Hematopoietic multipotent progenitor cell treated with erythropoietin and hydrocortisone succinate and interleukin-3 and kit ligand, for 8 days (in vitro differentiated cells): ENCODE data around the gene DLG2.

Experiments
- DNase-seq: peaks from one replicate; pipeline ENCODE4 v3.0.0-alpha.2; 2015

Gene DLG2

DNA sequence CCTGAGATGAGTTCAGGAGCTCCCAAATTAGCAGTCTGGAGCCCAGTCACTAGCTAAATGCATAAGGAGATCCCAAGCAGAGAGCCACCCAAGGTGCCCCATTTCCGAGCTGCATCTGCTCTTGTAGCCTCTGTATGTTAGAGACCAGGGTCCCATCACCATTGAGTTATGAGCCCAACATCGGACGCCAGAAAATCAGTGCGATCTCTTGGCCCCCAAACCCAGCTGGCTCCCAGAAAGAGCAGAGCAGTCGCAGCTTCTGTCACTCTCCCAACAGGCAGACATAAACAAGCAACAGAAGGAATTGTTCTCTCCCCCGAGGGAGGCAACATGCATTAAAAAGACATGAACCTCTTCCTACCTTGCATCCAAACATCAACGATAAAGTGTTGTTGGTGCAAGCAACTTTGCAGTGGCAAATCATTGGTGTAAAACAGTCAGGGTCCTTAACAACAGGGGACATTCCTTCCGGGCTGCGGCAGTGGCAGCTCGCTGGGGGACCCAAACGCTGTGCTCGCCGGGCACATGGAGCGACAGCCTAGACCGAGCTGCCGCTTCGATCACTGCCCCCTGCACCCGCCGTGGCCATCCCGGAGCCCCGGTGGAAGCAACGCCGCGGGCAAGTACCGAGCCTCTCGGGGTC, 907.1 kb downstream of the DLG2 start:
- no peak for DNase-seq

DNA sequence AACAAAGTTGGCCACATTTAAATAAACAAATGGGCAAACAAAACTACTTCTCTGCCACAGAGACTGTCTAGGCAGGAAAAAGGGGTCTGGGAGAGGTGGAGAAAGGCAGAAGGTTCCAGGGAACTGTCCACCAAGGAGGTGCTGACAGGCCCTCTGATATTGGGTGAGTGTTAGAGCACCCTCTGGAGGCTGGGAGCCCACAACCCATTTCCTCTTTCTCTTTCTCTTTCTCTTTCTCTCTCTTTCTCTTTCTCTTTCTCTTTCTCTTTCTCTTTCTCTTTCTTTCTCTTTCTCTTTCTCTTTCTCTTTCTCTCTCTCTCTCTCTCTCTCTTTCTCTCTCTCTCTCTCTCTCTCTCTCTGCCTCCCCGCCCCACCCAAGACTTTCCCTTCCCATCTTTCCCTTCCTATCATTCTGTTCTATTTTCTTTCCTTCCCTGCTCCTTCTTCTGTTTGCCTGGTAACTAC, 912.8 kb downstream of the DLG2 start:
- DNase-seq = peak; percentile 73

- no peak for DNase-seq
Observed at GRCh38 chr11:84691830-84692229, 935.3 kb downstream of the DLG2 start.

GRCh38 chr11:84687433-84687832, 939.7 kb downstream of the DLG2 start:
- DNase-seq = no peak

DNA sequence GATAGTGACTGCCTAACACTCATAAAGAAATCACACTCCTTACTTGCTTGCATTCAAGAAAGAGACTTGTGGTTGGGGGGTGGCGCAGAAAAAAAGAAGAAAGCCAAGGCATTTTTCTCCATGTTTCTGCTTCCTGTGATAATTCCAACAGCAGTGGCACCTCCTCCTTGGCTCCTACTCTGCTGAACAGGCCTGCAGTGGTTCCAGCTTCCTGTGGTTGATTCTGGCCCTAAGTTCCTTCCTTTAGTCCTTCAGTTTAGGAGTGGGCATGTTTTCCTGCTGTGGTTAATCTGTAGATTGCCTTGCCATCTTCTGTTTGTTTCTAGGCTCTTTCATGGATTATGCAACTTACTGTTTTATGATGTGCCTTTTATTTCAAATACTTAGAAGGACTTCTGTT, 940.4 kb downstream of the DLG2 start:
- peak; percentile 7 for DNase-seq

DNA sequence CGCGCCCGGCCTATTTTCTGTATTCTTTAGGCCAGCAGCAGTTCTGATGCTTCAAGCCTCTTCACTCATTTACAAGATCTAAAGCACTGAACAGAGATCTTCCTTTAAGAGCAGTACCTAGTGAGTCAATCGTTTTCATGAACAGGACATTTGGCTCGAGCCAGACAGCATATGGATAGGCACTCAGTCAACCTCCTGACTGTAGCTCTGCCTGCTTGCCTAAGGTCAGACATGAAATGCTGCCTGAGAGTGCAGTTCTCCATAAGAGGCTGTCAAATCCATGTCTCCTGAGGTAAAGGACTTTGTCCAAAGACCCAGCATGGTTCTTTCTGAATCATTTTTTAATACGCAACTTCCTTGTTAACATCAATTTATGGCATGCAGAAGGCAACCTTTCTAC, 941.2 kb downstream of the DLG2 start:
- DNase-seq = no peak

DNA sequence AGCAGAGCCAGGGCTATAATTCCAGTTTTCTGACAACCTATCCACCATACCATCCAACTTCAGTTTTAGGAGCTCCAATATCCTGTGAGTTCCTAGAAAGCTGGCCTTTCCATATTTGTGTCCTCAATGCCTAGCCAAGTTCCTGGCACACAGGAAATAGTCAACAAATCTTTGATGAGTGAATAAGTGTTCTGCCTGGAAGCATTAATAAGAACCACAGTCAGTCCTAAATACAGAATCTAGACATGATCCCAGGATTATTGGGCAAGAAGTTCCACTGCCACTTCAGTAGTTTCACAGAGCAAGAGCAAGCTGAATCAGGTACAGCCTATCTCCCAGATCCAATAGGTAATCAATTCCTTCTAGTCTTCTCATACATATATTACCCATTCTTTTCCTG, 942.0 kb downstream of the DLG2 start:
- no peak for DNase-seq

DNA sequence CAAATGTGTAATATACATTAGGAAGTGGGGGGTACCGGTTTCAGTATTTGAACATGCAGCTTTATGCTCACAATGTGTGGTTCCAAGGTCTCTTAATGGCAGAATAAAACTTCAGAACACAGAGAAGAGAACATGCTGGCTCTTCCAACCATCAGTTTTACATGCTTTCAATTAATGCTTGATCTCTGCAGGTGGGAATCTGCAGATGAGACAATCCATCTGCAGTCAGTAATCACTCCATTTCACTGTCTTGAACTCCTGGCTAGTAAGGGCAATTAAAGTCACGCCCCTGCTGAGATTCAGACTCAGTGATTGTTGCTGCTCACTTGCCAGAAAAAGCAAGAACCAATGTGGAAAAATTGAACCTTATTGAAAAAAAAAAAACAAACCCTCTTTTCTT, 945.7 kb downstream of the DLG2 start:
- DNase-seq = no peak

GRCh38 chr11:84675396-84676025, 951.6 kb downstream of the DLG2 start:
- DNase-seq = no peak

DNA sequence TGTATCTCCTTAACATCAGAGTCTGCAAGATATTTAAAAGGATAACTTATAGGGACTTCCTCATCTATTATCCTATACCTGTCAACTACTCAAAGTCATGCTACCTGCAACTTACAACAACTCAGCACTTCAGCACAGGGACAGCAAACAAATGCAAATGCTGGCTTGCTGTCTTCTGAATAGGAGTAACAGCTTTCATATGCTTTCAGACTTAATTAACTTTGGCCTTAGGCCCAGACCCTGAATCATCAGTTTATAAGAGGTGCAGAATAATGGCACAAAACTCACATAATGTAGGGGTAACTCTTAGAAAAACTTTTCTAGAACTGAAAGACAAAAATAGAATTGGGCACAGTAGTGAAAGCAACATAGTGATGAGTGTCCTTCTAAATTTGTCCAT, 953.4 kb downstream of the DLG2 start:
- DNase-seq = no peak

- DNase-seq = no peak
Observed at GRCh38 chr11:84671325-84671999, 955.7 kb downstream of the DLG2 start.

GRCh38 chr11:84663731-84664130, 963.4 kb downstream of the DLG2 start:
- no peak for DNase-seq

GRCh38 chr11:84660257-84660977, 966.7 kb downstream of the DLG2 start:
- DNase-seq = no peak

- no peak for DNase-seq
Observed at GRCh38 chr11:84655712-84656111, 971.4 kb downstream of the DLG2 start.

DNA sequence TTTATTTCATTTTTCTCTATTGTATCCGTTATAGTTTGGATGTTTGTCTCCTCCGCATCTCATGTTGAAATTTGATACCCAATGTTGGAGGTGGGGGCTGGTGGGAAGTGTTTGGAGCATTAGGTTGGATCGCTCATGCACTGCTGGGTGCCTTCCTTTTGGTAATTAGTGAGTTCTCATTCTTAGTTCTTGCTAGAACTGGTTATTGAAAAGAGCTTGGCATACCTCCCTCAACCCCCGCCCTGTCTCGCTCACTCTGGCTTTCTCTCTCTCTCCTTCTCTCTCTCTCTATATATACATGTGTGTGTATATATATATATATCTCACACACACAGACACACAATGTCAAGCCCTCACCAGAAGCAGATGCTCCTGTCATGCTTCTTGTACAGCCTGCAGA, 978.7 kb downstream of the DLG2 start:
- no peak for DNase-seq

DNA sequence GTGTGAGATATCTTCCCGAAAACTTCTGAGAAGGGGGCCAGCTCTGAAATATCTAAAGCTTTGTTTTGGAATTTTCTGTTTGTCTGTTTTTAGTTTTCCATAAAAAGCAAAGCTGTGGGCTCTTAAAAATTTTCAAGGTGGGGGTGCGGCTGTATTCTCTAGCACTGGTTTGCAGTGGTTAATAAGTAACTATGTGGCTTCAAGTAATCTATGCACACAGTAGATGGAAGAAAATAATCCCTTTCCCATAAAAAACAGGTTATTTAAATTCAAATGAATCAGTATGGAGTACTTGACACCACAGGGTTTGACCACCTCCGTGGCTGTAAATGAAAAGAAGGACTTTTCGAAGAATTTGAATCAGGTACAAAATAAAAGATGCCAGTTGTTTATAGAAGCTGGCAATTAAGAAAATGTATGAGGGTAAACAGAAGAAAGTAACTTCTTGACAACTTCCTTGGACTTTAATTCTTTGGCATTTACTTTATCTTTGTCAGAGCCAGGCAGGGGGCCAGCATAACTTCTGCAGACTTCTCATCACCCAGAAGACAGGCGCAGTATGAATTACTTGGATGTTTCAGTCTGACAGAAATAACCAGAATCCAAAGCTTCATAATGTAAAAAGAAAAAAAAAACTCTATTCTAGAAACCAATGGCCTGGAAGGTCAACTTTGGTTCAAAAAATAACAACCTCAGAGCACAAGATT, 981.0 kb downstream of the DLG2 start:
- no peak for DNase-seq

- DNase-seq = no peak
Observed at GRCh38 chr11:84642500-84642899, 984.6 kb downstream of the DLG2 start.

DNA sequence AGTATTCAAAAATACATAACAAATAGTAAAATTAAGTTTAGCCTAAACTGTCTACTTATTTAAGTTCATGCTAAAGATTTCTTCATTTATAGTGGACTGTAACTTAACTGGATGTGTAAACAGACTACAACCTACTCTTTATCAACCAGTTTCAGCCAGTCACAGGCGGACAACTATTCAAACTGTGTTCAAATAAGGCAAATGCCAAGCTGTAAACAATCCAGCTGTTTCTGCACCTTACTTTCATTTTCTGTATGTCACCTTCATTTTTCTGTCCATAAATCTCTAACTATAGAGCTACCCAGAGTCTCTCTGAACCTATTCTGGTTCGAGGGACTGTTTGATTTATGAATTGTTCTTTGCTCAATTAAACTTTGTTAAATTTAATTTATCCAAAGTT, 992.8 kb downstream of the DLG2 start:
- DNase-seq = no peak

GRCh38 chr11:84628871-84629620, 998.1 kb downstream of the DLG2 start:
- DNase-seq = no peak

GRCh38 chr11:84626256-84626655, 1000.9 kb downstream of the DLG2 start:
- no peak for DNase-seq

DNA sequence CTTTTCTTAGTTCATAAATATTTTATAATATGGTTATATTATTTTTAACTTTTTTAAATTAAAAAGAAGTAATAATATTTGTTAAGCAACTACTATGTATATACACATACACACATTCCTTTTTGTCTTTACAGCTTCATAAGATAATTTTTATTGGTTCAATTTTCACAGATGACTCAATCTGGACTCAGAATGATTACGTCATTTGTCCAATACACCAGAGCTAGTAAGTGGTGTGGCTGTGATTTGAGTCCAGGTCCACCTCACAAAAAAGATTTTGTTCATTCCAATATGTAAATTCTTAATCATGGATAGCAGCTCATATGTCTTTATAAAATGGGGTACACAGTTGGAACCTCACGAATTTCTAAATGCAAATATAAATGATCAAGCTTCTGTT, 1014.5 kb downstream of the DLG2 start:
- no peak for DNase-seq

- no peak for DNase-seq
Observed at GRCh38 chr11:84608837-84609196, 1018.3 kb downstream of the DLG2 start.
